Spinal cord (tissue), 10 donors: ENCODE measurements around the gene IL24. TPM values are rescaled to one million over a fixed set of nuclear protein-coding genes. Genes with fewer than 3 reads are reported as not detected.

Experiments
- DNase-seq, 6 donors: peaks; one replicate each; pipeline versions ENCODE4 v3.0.0 to v3.0.0-alpha.2; 2013 to 2015; ENCODE audit warnings: low spot score in 6 of 6, low read depth in 4 of 6
- H3K27ac ChIP-seq: one replicate; pipeline ENCODE4 v1.5.1; 2013; ENCODE audit warnings: low read depth, low read length, control low read depth
- H3K27me3 ChIP-seq: one replicate; pipeline ENCODE4 v1.6.1; 2013; ENCODE audit warnings: low read length; ENCODE audit not compliant: control insufficient read depth, insufficient read depth
- H3K36me3 ChIP-seq: one replicate; pipeline ENCODE4 v1.6.1; 2013; ENCODE audit warnings: low read length; ENCODE audit not compliant: control insufficient read depth, insufficient read depth
- H3K4me1 ChIP-seq: one replicate; pipeline ENCODE4 v1.6.1; 2013; ENCODE audit warnings: low read length; ENCODE audit not compliant: control insufficient read depth, insufficient read depth
- H3K4me3 ChIP-seq: one replicate; pipeline ENCODE4 v1.5.1; 2013; ENCODE audit warnings: low read depth, low read length, control low read depth
- H3K9me3 ChIP-seq: one replicate; pipeline ENCODE4 v1.6.1; 2013; ENCODE audit warnings: low read length; ENCODE audit not compliant: control insufficient read depth, insufficient read depth
- WGBS: methylation state at CpG from one replicate; pipeline ENCODE4 v1.1.5; 2013; ENCODE audit warnings: missing lambda C conversion rate; ENCODE audit not compliant: insufficient coverage; 5-methylcytosine and 5-hydroxymethylcytosine counted together
- polyA plus RNA-seq, 2 donors: library from polyadenylated mRNA; unstranded; fragments of 120-200 nt; gene quantifications; one replicate each; pipeline ENCODE4 v1.2.1, GENCODE V29; 2013; ENCODE audit not compliant: insufficient read length in 2 of 2
- total RNA-seq, 2 donors: library from RNA; depleted of rRNA in 1 of 2; stranded (reverse); fragments of 120-200 nt in 1 of 2; fragments of >200 nt in 1 of 2; gene quantifications; one replicate each; pipeline versions ENCODE4 v1.2.3 to v1.2.4, GENCODE V29; 2013 to 2014
- donor health status: healthy.

Gene IL24
- total and polyA plus RNA-seq, 4 donors: 0.29 to 0.52 TPM; not detected in 2

- Histone ChIP-seq H3K9me3 (no peaks in the 10 kb centered on the region), H3K27ac (no peak overlapping the region), H3K36me3 (no peaks in the 10 kb centered on the region), H3K27me3 (no peaks in the 10 kb centered on the region), H3K4me1 (no peaks in the 10 kb centered on the region), H3K4me3 (no peak overlapping the region)
- WGBS: 79% methylated on average over 6 of the region's 6 CpGs
- DNase-seq: no peak
These were observed 34.5 kb downstream of the IL24 start for GRCh38 chr1:206931709-206932108.

DNA sequence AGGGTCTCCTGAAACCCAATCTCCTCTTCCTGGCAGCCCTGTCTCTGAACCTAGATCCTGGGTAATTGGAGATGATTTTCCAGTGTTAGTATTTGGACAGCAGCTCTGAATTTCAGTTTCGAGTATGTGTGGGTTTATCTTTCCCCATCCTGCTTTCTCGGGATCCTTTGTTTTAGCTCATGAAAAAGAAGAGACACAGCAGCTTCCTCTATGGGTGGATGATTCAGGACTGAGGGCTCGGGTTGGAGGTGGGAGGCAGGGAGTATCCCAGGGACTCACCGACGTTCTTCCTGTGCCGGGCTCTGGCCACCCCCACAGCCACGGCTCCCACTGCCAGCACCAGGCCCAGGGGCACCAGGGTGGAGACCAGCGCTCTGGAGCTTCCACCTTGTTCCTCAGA lies 34.9 kb downstream of the IL24 start:
- Histone ChIP-seq H3K4me1 (no peaks in the 10 kb centered on the region), H3K27ac (no peak overlapping the region), H3K36me3 (no peaks in the 10 kb centered on the region), H3K27me3 (no peaks in the 10 kb centered on the region), H3K4me3 (no peak overlapping the region), H3K9me3 (no peaks in the 10 kb centered on the region)
- WGBS: 91% methylated on average over 7 of the region's 8 CpGs
- DNase-seq: no peak

DNA sequence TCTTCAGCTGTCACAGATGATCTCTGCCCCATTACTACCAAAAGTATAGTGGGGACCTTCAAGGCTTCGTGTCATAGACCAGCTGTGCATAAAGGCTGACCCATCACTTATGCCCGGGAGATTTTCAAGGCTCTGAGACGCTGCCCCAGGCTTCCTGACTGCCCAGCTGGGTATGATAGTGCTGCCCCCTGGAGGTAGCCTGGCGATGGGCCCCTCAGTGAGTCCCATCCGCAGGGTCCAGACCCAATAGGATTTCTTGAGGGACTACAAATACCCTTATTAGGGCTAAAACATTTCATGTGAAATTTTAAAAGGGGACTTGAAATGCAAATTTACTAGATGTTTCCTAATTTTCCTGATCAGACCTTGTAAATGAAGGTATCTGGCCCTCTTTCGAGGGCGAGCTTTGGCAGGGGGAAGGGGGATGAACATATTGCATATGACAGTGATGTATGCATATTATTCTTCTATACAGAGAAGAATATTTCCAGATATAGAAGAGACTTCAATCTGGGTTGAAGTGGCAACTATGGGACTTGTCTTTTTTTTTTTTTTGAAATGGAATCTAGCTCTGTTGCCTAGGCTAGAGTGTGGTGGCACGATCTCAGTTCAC lies 36.2 kb downstream of the IL24 start:
- Histone ChIP-seq H3K27ac (no peak overlapping the region), H3K4me3 (no peak overlapping the region), H3K9me3 (no peaks in the 10 kb centered on the region), H3K36me3 (no peaks in the 10 kb centered on the region), H3K4me1 (no peaks in the 10 kb centered on the region), H3K27me3 (no peaks in the 10 kb centered on the region)
- WGBS: 76% methylated on average over 3 of the region's 8 CpGs
- no peak for DNase-seq

DNA sequence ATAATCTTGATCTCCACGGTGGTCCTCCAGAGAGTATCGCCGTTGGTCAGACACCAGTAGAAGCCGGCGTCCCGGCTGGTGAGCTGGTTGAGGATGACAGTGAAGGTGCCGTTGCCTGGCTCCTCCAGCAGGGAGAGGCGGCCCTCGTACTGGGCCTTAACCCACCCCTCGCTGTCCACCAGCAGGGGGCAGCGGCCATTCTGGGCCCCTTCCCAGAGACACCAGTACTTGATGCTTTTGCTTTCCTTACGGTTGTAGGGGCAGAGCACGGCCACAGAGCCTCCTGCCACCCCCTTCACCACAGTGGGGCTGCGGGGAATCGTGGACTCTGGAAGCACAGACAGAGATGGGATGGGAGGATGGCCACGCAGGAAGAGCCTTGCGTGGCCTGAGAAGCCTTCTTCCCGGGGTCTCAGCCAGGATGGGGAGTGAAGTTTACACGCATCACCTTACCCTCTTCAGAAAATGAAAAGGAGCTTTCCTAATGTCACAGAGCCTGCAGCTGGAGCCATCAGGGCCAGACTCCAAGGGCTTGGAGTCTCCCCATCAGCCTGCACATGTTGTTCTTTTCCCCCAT lies 38.3 kb downstream of the IL24 start:
- no peaks in the 10 kb centered on the region for H3K4me1 ChIP-seq
- H3K9me3 ChIP-seq: no peaks in the 10 kb centered on the region
- no peaks in the 10 kb centered on the region for H3K36me3 ChIP-seq
- no peak overlapping the region for H3K4me3 ChIP-seq
- H3K27ac ChIP-seq: no peak overlapping the region
- no peaks in the 10 kb centered on the region for H3K27me3 ChIP-seq
- DNase-seq: no peak
- 66% methylated on average over 12 of the region's 19 CpGs for WGBS

DNA sequence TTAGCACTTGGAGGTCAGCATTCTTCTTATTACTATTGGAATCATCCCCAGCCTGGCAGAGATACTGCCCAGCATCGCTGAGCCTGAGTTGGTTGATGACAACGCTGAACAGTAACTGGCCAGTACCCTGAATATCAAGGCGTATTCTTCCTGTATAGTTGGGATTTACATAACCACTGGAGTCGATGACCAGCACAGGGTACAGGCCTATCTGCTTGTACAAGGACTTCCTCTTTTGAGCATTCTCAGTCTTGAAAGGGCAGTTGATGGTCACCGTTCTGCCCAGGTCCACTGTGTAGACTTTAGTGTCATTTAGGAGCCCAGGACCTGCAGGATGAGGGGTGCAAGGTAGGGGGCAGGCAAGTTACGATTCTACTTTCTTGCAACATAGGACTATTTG lies 40.2 kb downstream of the IL24 start:
- H3K36me3 ChIP-seq: no peaks in the 10 kb centered on the region
- no peak for DNase-seq
- WGBS: 91% methylated on average over 4 of the region's 6 CpGs
- H3K4me3 ChIP-seq: no peak overlapping the region
- no peaks in the 10 kb centered on the region for H3K27me3 ChIP-seq
- no peak overlapping the region for H3K27ac ChIP-seq
- no peaks in the 10 kb centered on the region for H3K9me3 ChIP-seq
- H3K4me1 ChIP-seq: no peaks in the 10 kb centered on the region

- Histone ChIP-seq H3K9me3 (no peaks in the 10 kb centered on the region), H3K36me3 (no peaks in the 10 kb centered on the region), H3K4me1 (no peaks in the 10 kb centered on the region), H3K4me3 (no peak overlapping the region), H3K27ac (no peak overlapping the region), H3K27me3 (no peaks in the 10 kb centered on the region)
- WGBS: 95% methylated on average over 7 of the region's 13 CpGs
- no peak for DNase-seq
These were observed 41.9 kb downstream of the IL24 start for GRCh38 chr1:206939131-206939530.

- Histone ChIP-seq H3K36me3 (no peaks in the 10 kb centered on the region), H3K4me1 (no peaks in the 10 kb centered on the region), H3K9me3 (no peaks in the 10 kb centered on the region), H3K27me3 (no peaks in the 10 kb centered on the region), H3K27ac (no peak overlapping the region), H3K4me3 (no peak overlapping the region)
- WGBS: 85% methylated on average over 7 of the region's 9 CpGs
- no peak for DNase-seq
These were observed 42.8 kb downstream of the IL24 start for GRCh38 chr1:206939841-206940587.

DNA sequence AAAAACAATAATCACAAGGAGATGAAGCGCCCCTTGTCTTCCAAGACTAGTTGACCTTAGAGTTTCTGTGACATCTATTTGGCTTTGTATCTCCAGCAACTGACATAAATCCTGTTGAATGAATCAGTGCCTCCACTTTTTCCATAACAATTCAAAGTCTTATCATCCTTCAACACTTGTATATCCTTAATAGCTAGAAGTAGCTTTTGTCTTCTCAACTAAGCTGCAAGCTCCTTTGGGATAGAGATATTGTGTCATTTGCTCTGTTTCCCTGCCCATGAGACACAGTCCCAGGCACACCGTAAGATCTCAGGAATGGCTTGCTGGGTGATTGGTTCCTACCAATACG lies 43.3 kb downstream of the IL24 start:
- no peaks in the 10 kb centered on the region for H3K36me3 ChIP-seq
- 100% methylated on average over 1 of the region's 3 CpGs for WGBS
- H3K4me1 ChIP-seq: no peaks in the 10 kb centered on the region
- no peak for DNase-seq
- H3K27me3 ChIP-seq: no peaks in the 10 kb centered on the region
- no peak overlapping the region for H3K27ac ChIP-seq
- H3K4me3 ChIP-seq: no peak overlapping the region
- no peaks in the 10 kb centered on the region for H3K9me3 ChIP-seq

GRCh38 chr1:206941766-206942418 lies 44.6 kb downstream of the IL24 start:
- 42% methylated on average over 3 of the region's 6 CpGs for WGBS
- H3K4me1 ChIP-seq: no peaks in the 10 kb centered on the region
- H3K27me3 ChIP-seq: no peaks in the 10 kb centered on the region
- H3K36me3 ChIP-seq: no peaks in the 10 kb centered on the region
- no peak for DNase-seq
- no peak overlapping the region for H3K4me3 ChIP-seq
- H3K9me3 ChIP-seq: no peaks in the 10 kb centered on the region
- no peak overlapping the region for H3K27ac ChIP-seq
